HG03196 (cell line): ENCODE data around the gene FAM50A.
"Not testable (repeated sequence)": the region's sequence is repeated elsewhere in the genome, so short reads cannot be mapped to it uniquely, and the experiment has no call there.

Source experiments
- ATAC-seq: cut with Tn5 transposase; IDR thresholded peaks from one replicate; pipeline ENCODE4 v1.9.1; 2021; ENCODE audit not compliant: unreplicated experiment

The FAM50A gene

GRCh38 chrX:154443992-154444754, at the start of gene FAM50A:
TSS of gene FAM50A (plus strand) at chrX:154444141. CDS start at chrX:154444236, 95 bp downstream.
- ATAC-seq: peak; percentile 69

- not testable (repeated sequence) for ATAC-seq
Observed at GRCh38 chrX:154396363-154396762, 47.6 kb upstream of the FAM50A start.

- peak; percentile 43 for ATAC-seq
Observed at GRCh38 chrX:154396973-154397887, 46.7 kb upstream of the FAM50A start.

GRCh38 chrX:154397888-154398667, 45.9 kb upstream of the FAM50A start, which contains the start of gene RPL10:
TSS of gene RPL10 (plus strand) at chrX:154398377. CDS start at chrX:154398520, 143 bp downstream.
- ATAC-seq: peak; percentile 72

- peak; percentile 34 for ATAC-seq
Observed at GRCh38 chrX:154398668-154399526, 45.0 kb upstream of the FAM50A start.

GRCh38 chrX:154399527-154400368, 44.2 kb upstream of the FAM50A start:
- no peak for ATAC-seq

- not testable (repeated sequence) for ATAC-seq
Observed at GRCh38 chrX:154400369-154400817, 43.5 kb upstream of the FAM50A start.

GRCh38 chrX:154401045-154401799, 42.7 kb upstream of the FAM50A start:
- ATAC-seq: no peak

GRCh38 chrX:154401918-154402621, 41.9 kb upstream of the FAM50A start:
- no peak for ATAC-seq

GRCh38 chrX:154402622-154403127, 41.3 kb upstream of the FAM50A start:
- ATAC-seq: no peak

- ATAC-seq: no peak
Observed at GRCh38 chrX:154403192-154403591, 40.7 kb upstream of the FAM50A start.

GRCh38 chrX:154403858-154404257, 40.1 kb upstream of the FAM50A start:
- ATAC-seq: no peak

GRCh38 chrX:154404625-154405192, 39.2 kb upstream of the FAM50A start:
- no peak for ATAC-seq

- ATAC-seq: no peak
Observed at GRCh38 chrX:154408659-154409221, 35.2 kb upstream of the FAM50A start.

GRCh38 chrX:154409222-154409871, 34.6 kb upstream of the FAM50A start, which contains the start of gene DNASE1L1:
TSS of gene DNASE1L1 (minus strand) at chrX:154409254. CDS start at chrX:154405568, 3,686 bp downstream.
- ATAC-seq: peak; percentile 44

- ATAC-seq: no peak
Observed at GRCh38 chrX:154411981-154412340, 32.0 kb upstream of the FAM50A start.
